IPS-20b (cell line): ENCODE data around the gene ITGB5.

Source experiments
- H3K27ac ChIP-seq: one replicate; pipeline ENCODE4 v1.5.1; 2013; ENCODE audit warnings: low read length
- H3K27me3 ChIP-seq: 2 replicates; pipeline ENCODE4 v1.6.1; 2013; ENCODE audit warnings: mild to moderate bottlenecking, low read length, inconsistent platforms; ENCODE audit not compliant: insufficient read depth
- H3K36me3 ChIP-seq: 2 replicates; pipeline ENCODE4 v1.6.1; 2013; ENCODE audit warnings: low read depth, mild to moderate bottlenecking, inconsistent platforms, low read length, moderate library complexity; ENCODE audit not compliant: insufficient read depth
- H3K4me1 ChIP-seq: 2 replicates; pipeline ENCODE4 v1.6.1; 2013; ENCODE audit warnings: mild to moderate bottlenecking, control low read depth, inconsistent platforms, low read length, moderate library complexity; ENCODE audit not compliant: insufficient read depth
- H3K4me3 ChIP-seq: 2 replicates; pipeline ENCODE4 v1.5.1; 2013; ENCODE audit warnings: mild to moderate bottlenecking, low read length, inconsistent platforms
- H3K9ac ChIP-seq: 2 replicates; pipeline ENCODE4 v1.6.1; 2013; ENCODE audit warnings: low read depth, mild to moderate bottlenecking, inconsistent platforms, low read length, moderate library complexity
- H3K9me3 ChIP-seq: 2 replicates; pipeline ENCODE4 v1.6.1; 2013; ENCODE audit warnings: mild to moderate bottlenecking, low read depth, low read length, inconsistent platforms; ENCODE audit not compliant: insufficient read depth

ITGB5 gene

DNA sequence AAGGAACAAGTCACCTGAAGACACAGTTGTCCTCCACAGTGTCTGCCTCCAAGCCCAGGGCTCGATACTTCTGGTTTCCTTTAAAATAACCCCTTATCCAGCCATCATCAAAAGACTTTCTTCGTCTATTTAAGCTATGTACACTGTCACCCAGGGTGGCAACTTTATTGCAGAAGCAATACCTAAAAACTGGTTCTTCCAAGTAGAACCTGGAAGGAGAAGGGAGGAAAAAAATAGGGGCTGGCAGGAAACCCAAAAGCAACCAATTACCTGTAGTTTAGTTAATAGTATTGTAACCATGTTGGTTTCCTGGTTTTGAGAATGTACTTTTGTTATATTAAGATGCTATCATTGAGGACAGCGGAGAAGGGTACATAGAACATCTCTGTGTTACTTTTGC, 33.7 kb downstream of the ITGB5 start:
- Histone ChIP-seq H3K9ac (no peak overlapping the region), H3K4me3 (no peak overlapping the region), H3K36me3 (peaks cover 54% of the 10 kb centered on the region), H3K9me3 (no peaks in the 10 kb centered on the region), H3K27ac (no peak overlapping the region), H3K27me3 (no peaks in the 10 kb centered on the region), H3K4me1 (peaks cover 5% of the 10 kb centered on the region)

DNA sequence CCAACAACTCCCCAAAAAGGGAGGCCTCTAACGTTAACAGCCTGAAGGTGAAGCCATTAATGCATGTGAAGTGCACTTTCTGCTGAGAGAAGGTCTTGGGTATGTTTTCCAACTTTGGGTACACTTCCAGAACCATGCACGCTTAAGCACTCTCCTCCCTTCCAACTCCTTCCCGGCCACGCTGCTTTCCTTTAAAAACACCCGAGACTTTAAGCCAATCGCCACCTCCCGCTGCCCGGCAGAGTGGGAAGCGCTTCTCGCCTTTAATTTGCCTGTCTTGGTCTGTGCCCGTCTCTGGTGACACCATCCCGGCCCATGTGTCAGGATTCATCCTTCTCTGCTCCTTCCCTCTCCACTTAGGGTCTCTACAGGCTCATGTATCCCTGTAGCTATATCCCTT, 35.3 kb downstream of the ITGB5 start:
- Histone ChIP-seq H3K9me3 (no peaks in the 10 kb centered on the region), H3K4me3 (no peak overlapping the region), H3K9ac (no peak overlapping the region), H3K27ac (no peak overlapping the region), H3K4me1 (peaks cover 5% of the 10 kb centered on the region), H3K36me3 (peaks cover 62% of the 10 kb centered on the region), H3K27me3 (no peaks in the 10 kb centered on the region)

DNA sequence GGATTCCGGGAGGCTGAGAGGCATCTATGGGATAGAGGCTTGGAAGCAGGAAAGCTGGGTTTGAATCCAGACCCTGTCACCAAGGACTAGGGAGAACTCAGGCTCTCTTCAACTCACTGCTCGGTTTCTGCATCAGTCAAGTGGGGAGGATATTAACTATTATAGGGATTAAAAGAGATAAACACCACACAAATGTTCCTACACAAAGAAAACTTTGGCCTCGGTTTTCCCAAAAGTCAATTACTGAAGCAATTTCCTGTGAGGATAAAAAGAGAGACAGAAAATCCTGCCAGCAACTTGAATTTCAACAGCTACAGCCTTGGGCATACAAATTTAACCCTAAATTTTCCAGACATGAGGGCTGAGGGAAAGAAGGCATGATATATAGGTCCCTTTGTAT, 36.0 kb downstream of the ITGB5 start:
- Histone ChIP-seq H3K27ac (no peak overlapping the region), H3K4me1 (peaks cover 5% of the 10 kb centered on the region), H3K27me3 (no peaks in the 10 kb centered on the region), H3K9me3 (no peaks in the 10 kb centered on the region), H3K4me3 (no peak overlapping the region), H3K9ac (no peak overlapping the region), H3K36me3 (peaks cover 63% of the 10 kb centered on the region)

DNA sequence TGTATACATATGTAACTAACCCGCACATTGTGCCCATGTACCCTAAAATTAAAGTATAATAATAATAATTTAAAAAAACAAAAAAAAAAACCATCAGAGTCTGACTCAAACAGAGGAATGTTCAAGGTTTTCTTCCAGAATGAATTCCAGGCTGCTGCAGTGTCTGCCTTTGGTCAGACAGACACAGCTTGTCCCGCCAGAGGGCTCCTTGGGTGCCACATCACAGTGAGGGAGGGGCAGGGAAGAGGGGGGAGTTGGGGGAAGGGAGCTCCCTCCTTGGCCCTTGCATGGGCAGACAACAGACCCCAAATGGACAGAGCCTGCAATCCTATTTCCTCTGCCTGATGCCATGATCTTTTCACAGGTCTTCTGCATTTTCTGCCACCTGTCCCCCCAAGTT, 36.5 kb downstream of the ITGB5 start:
- Histone ChIP-seq H3K9me3 (no peaks in the 10 kb centered on the region), H3K36me3 (peaks cover 63% of the 10 kb centered on the region), H3K27me3 (no peaks in the 10 kb centered on the region), H3K4me3 (no peak overlapping the region), H3K9ac (no peak overlapping the region), H3K27ac (no peak overlapping the region), H3K4me1 (peaks cover 5% of the 10 kb centered on the region)

DNA sequence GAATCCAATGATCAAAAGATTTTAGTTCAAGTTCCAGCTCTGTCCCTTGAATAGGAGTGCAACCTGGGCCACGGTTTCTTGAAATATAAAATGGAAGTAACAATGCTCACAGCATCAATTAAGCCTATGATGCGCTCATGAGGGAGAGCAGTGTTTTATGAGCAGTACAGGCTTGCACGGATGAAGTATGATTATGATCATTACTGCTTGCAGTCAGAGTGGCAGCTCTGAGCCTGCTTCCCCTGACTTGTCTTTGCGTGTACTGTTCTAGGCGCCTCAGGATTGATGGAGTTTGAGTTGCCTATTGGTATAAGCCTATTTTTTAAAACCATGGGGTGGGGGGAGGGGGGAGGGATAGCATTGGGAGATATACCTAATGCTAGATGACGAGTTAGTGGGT, 37.0 kb downstream of the ITGB5 start:
- no peak overlapping the region for H3K27ac ChIP-seq

DNA sequence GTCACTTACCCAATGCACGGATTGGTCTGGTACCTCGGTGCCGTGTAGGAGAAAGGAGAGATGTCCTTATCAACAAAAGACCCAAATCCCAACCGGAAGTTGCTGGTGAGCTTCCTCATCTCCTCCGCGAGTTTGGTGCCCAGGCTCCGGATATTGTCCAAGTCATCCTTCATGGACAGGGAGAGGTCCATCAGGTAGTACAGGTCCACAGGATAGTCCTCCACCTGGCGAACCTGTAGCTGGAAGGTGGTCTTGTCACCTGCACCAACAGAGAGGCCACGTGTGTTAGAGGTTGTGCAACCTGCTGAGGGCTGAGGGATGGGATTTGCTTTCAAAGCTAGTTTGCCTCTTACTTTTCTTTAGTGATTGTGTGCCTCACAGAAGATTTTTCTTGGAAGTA, 38.9 kb downstream of the ITGB5 start:
- peaks cover 5% of the 10 kb centered on the region for H3K4me1 ChIP-seq
- H3K9ac ChIP-seq: no peak overlapping the region
- no peaks in the 10 kb centered on the region for H3K9me3 ChIP-seq

More for the DNA sequence above, 37.0 kb downstream of the ITGB5 start:
- Histone ChIP-seq H3K27me3 (no peaks in the 10 kb centered on the region), H3K9me3 (no peaks in the 10 kb centered on the region), H3K4me3 (no peak overlapping the region), H3K9ac (no peak overlapping the region), H3K36me3 (peaks cover 63% of the 10 kb centered on the region), H3K4me1 (peaks cover 5% of the 10 kb centered on the region)

DNA sequence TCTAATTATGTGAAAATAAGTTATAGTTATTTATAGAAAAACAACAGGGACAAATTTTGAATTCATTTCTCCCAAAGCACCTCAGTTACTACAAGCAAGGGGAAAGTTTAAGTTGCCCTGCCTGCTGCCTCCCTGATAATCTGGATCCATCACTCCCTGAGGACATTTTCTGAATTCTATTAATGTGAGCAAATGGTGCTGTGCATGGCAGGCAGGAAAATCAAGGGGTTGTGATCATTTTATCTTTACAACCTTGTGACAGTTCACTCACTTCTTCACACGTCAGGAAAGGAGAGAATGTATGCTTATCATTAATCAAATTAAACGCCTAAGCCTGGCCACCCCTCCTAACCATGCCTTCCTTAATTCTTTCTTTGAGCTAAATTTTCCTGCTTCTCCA, 39.3 kb downstream of the ITGB5 start:
- Histone ChIP-seq H3K27me3 (no peaks in the 10 kb centered on the region), H3K4me1 (peaks cover 5% of the 10 kb centered on the region), H3K27ac (no peak overlapping the region), H3K4me3 (no peak overlapping the region), H3K9ac (no peak overlapping the region), H3K36me3 (peaks cover 54% of the 10 kb centered on the region), H3K9me3 (no peaks in the 10 kb centered on the region)

More for the DNA sequence above, 38.9 kb downstream of the ITGB5 start:
- Histone ChIP-seq H3K4me3 (no peak overlapping the region), H3K36me3 (peaks cover 53% of the 10 kb centered on the region), H3K27ac (no peak overlapping the region), H3K27me3 (no peaks in the 10 kb centered on the region)

DNA sequence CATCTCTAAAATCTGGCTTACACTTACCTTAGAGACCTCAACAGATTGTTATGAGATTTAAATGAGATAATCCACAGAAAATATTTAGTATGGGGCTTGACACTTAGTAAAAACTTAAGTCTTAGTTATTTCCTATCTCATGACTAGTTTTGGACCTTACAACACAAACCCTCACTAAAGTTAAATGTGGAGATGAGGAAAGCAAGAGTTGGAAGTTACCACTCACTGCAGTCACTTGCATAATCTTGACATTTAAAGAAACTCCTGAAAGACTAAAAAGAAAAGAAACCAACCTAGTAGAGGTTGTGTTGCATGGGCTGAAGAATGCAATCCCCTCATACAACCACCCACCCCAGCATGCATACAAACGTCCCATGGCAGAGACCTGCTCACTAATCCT, 40.1 kb downstream of the ITGB5 start:
- Histone ChIP-seq H3K27me3 (no peaks in the 10 kb centered on the region), H3K36me3 (peaks cover 59% of the 10 kb centered on the region), H3K4me3 (no peak overlapping the region), H3K9ac (no peak overlapping the region), H3K9me3 (no peaks in the 10 kb centered on the region), H3K27ac (no peak overlapping the region), H3K4me1 (peaks cover 5% of the 10 kb centered on the region)

DNA sequence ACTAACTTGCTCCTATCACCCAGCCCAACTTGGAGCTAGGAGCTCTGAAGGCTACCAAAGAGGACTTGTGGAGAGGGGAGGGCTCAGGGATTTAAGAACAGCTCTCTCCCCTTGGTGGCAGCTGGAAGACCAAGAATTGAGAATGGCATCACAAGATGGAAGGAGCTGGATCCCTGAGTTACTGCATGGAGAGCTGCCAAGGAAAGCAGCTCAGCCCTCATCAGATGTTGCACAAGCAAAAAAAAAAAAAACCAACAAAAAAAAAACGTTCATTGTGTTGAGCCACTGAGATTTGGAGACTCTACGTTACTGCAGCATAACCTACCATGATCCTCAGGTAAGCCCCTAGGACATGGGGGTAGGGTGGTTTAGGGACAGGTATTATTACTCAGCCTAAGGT, 41.0 kb downstream of the ITGB5 start:
- Histone ChIP-seq H3K4me3 (no peak overlapping the region), H3K9me3 (no peaks in the 10 kb centered on the region), H3K4me1 (peaks cover 5% of the 10 kb centered on the region), H3K27me3 (no peaks in the 10 kb centered on the region), H3K36me3 (peaks cover 67% of the 10 kb centered on the region), H3K9ac (no peak overlapping the region), H3K27ac (no peak overlapping the region)

DNA sequence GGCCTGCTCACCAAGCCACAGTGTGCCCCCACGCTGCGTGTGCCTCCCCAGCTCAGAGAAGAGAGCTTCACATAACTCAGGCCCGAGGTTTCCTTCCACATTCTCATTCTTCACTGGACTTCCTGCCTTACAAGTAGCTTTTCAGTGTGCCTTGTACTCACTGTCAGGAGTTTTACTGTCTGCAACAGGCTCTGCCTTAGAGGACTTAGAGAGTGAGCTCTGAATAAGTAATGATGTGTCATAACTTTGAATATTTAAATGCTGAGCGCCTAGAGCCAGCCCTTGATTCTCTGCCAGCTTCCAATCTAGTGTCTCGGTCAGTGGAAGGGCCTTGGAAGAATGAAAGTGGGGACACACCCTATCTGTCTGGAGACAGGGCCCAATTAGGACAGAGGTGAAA, 41.8 kb downstream of the ITGB5 start:
- Histone ChIP-seq H3K9ac (no peak overlapping the region), H3K9me3 (no peaks in the 10 kb centered on the region), H3K4me3 (no peak overlapping the region), H3K27ac (no peak overlapping the region), H3K4me1 (no peaks in the 10 kb centered on the region), H3K27me3 (no peaks in the 10 kb centered on the region), H3K36me3 (peaks cover 72% of the 10 kb centered on the region)

DNA sequence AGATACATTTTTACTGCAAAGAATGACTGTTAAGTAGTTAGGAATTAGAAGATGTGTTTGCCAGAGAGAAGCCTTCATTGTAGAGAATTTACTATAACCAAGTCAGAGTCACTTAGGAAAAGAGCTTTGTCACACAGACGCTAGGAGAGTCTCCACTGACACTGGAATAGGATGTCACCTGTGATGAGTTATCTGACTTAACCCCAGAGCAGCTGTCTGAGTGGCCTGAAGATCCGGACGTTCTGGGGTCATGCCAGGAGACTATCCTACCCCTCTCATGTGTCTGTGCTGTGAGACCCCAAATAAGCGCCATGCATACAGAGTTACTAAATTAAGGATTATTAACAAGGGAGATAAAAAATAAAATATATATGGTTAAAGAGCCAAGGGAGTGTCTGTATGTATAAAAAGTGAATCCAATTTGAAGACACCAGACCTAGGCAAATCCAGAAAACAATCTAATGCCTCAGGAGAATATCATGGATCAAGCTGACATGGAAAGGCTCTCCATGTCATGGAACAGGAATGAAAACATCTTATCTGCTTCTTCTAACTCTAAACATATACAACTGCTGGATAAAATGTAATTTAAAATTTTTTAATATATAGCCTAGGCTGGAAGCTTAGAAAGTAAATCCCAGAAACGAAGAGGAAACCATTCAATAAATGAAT, 43.5 kb downstream of the ITGB5 start:
- H3K36me3 ChIP-seq: peaks cover 82% of the 10 kb centered on the region
- no peak overlapping the region for H3K27ac ChIP-seq
- no peak overlapping the region for H3K9ac ChIP-seq
- no peaks in the 10 kb centered on the region for H3K9me3 ChIP-seq
- no peaks in the 10 kb centered on the region for H3K27me3 ChIP-seq
- no peak overlapping the region for H3K4me3 ChIP-seq
- no peaks in the 10 kb centered on the region for H3K4me1 ChIP-seq

DNA sequence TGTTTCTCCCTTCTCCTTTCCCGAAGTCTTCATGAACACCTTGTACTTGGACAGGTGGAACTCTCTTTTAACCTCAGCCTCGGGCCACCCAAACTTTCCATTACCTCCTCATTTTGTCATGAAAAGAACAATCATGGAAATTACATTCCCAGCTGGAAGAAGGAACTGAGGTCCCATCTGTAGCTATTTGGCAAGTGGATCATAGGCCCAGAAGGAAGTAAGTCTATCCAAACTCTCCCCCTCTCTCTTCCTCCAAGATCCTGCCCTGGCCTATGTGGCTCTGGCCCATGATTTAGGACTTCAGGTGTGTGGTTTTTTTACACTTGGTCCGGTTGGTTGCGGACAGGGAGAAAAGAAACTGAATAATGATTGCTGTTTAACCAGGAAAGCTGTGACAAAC, 44.1 kb downstream of the ITGB5 start:
- Histone ChIP-seq H3K27me3 (no peaks in the 10 kb centered on the region), H3K36me3 (peaks cover 77% of the 10 kb centered on the region), H3K4me1 (no peaks in the 10 kb centered on the region), H3K9ac (no peak overlapping the region), H3K9me3 (no peaks in the 10 kb centered on the region), H3K27ac (no peak overlapping the region), H3K4me3 (no peak overlapping the region)
